Astrocyte of the cerebellum (primary cell): Measurements from ENCODE around the gene FGR.

Experiments
- DNase-seq: peaks from one replicate; pipeline ENCODE4 v3.0.0-alpha.2; 2011; ENCODE audit warnings: low read depth
- H3K4me3 ChIP-seq: 2 replicates; pipeline ENCODE4 v1.5.1; 2011; ENCODE audit warnings: mild to moderate bottlenecking, low read depth, low read length, moderate library complexity
- in situ Hi-C: cut with HindIII; loops from 2 replicates; pipeline ENCODE4 v1.10.0; 2017; ENCODE audit warnings: low sequenced_read_pairs
- TF ChIP-seq, protein P1 (sequence below): IDR thresholded peaks from 2 replicates; pipeline ENCODE4 v1.5.1; 2012; ENCODE audit warnings: low read length, low read depth, moderate library complexity, mild to moderate bottlenecking; ENCODE audit errors: missing control alignments

FGR gene

GRCh38 chr1:27607239-27607804 is 27.7 kb downstream of the FGR start:
- no peak overlapping the region for H3K4me3 ChIP-seq
- TF ChIP-seq, protein P1, sequence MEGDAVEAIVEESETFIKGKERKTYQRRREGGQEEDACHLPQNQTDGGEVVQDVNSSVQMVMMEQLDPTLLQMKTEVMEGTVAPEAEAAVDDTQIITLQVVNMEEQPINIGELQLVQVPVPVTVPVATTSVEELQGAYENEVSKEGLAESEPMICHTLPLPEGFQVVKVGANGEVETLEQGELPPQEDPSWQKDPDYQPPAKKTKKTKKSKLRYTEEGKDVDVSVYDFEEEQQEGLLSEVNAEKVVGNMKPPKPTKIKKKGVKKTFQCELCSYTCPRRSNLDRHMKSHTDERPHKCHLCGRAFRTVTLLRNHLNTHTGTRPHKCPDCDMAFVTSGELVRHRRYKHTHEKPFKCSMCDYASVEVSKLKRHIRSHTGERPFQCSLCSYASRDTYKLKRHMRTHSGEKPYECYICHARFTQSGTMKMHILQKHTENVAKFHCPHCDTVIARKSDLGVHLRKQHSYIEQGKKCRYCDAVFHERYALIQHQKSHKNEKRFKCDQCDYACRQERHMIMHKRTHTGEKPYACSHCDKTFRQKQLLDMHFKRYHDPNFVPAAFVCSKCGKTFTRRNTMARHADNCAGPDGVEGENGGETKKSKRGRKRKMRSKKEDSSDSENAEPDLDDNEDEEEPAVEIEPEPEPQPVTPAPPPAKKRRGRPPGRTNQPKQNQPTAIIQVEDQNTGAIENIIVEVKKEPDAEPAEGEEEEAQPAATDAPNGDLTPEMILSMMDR: no peak
- in situ Hi-C loops: loop anchor here (10.0 kb wide), 1 partner anchor 53 kb away; no protein-coding TSS in a partner anchor
- DNase-seq: no peak

GRCh38 chr1:27606708-27607238 is 28.2 kb downstream of the FGR start:
- DNase-seq: no peak
- in situ Hi-C loops: loop anchor here (10.0 kb wide), 1 partner anchor 52 kb away; no protein-coding TSS in a partner anchor
- H3K4me3 ChIP-seq: no peak overlapping the region
- TF ChIP-seq, protein P1: no peak

- no peak overlapping the region for H3K4me3 ChIP-seq
- DNase-seq: peak; percentile 47
- in situ Hi-C loops: loop anchor here (10.0 kb wide), 1 partner anchor 51 kb away; no protein-coding TSS in a partner anchor
- TF ChIP-seq, protein P1: peak; percentile 82
These were observed 28.9 kb downstream of the FGR start for GRCh38 chr1:27605796-27606707.

GRCh38 chr1:27605300-27605766 is 29.7 kb downstream of the FGR start:
- H3K4me3 ChIP-seq: no peak overlapping the region
- TF ChIP-seq, protein P1: no peak
- no peak for DNase-seq
- in situ Hi-C loops: loop anchor here (10.0 kb wide), 1 partner anchor 51 kb away; no protein-coding TSS in a partner anchor

GRCh38 chr1:27604579-27605299 is 30.2 kb downstream of the FGR start:
- in situ Hi-C loops: loop anchor here (10.0 kb wide), 1 partner anchor 50 kb away; no protein-coding TSS in a partner anchor
- DNase-seq: no peak

More at GRCh38 chr1:27604579-27605299, 30.2 kb downstream of the FGR start:
- H3K4me3 ChIP-seq: peak overlapping the region; percentile 87
- TF ChIP-seq, protein P1: no peak
